Stimulated activated CD8-positive, alpha-beta memory T cell treated with anti-CD3 and anti-CD28 coated beads, Interleukin-2, amount 100 ng/mL, for 1 hour (primary cell): ENCODE measurements around the gene RBFOX1.

Experiments used
- DNase-seq, 2 donors: peaks; one replicate each; pipeline ENCODE4 v3.0.0-alpha.2; 2020; ENCODE audit warnings: low read depth in 2 of 2

RBFOX1 gene

DNA sequence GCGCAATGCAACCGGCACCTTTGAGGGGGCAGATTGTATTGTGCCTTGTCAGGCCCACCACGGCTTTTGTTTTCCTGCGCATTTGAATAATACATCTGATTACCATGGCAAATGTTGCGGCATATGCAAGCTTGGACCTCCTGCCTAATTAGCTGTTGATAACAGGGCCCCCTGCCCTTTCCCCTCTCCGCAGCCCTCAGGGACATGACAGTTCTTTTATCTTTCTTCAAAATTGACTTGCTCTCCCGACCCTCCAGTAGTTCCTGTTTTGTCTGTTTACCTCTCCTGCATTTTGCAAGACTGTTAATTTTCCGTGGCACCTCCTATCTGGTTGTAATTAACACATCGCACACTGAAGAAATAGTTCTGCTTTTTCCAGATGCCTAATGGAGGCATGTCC, 86.8 kb downstream of the RBFOX1 start:
- DNase-seq = no peak

DNA sequence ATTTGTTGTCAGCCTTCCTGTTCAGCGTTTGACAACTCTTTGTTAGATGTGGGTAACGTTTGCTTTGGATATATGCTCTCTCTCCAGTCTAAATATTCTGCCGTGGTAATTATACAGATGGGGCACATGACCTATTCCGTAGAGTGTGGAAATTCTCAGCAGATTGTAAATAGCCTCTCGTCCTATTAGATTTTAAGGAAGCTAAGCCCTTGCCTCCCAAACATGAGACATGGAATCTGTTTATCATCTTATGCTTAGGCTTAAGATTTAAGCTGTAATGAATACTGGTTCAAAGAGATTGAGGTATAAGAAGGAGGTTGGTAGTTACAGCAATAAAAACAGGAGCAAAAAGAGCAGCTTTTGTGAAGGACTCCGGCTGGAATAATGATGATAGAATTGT, 87.4 kb downstream of the RBFOX1 start:
- no peak for DNase-seq

DNA sequence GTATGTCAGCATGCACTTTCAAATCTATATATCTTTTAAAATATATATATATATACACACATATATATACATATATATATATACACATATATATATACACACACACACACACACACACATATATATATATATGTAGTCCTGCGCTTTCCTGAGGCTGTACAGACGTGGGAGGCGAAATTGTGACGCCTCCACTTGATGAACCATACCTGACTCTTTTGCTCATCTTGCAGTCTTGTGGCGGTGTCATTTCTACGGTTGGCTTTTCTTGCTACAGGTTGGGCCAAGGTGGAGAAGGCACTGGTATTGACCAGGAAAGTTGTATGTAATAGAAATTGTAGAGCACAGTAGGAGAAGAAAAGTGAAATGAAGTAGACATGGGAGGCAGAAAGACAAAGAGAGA, 88.2 kb downstream of the RBFOX1 start:
- no peak for DNase-seq

DNA sequence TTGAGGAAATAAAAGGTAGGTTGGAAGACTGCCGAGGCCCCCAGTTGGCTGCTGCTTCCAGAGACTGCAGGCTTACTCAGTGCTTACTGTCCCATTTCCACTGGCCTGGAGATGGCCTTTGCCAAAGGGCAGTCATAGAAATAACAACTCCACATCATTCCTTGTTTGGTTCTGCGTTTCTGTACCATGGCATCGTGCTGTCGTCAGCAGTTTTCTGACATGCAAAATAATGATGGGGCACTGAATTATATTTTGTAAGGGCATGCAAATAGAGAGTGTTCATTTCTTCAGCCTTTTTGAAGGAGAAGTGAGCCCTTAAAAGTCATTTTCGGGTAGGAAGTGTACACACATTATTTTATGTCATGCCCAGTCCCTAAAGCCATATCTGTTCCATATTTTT, 88.9 kb downstream of the RBFOX1 start:
- DNase-seq = no peak

DNA sequence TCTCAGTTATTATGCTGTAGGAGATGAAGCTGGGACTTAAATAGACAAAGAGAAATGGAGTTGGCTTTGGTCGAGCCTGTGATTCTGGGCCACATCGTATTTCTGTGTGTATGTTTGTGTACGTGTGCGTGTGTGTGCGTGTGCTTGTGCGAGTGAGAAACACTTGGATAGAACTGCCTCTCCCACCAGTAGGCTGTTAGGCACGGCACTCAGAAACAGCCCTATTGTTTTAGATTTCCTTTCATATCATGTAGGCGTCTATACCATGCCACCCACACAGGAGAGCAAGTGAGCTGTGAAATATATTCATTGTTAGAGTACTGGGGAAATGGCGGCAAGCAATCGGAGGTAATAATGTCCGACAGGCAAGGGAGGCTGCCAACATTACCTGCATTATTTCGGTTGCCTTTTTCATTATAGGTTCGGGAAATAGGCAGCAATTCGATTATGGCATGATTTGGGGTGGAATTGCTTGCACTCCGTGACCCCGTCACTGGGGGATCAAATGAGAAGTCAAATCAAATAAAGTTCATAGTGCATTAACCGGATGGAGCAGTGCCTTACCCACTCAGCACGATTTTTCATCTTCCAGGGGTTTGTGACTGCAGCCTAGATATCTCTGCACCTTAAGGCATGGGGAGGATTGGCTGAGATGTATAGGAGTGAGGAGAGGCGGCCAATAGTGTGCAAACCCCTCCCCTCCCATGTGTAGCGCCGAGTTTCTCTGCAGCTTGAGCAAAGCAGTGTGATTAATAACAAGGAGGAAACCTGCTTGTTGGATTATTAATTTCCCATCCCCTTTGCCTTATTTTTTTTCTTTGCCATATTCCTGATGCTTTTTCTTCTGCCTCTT, 89.6 kb downstream of the RBFOX1 start:
- DNase-seq = no peak

DNA sequence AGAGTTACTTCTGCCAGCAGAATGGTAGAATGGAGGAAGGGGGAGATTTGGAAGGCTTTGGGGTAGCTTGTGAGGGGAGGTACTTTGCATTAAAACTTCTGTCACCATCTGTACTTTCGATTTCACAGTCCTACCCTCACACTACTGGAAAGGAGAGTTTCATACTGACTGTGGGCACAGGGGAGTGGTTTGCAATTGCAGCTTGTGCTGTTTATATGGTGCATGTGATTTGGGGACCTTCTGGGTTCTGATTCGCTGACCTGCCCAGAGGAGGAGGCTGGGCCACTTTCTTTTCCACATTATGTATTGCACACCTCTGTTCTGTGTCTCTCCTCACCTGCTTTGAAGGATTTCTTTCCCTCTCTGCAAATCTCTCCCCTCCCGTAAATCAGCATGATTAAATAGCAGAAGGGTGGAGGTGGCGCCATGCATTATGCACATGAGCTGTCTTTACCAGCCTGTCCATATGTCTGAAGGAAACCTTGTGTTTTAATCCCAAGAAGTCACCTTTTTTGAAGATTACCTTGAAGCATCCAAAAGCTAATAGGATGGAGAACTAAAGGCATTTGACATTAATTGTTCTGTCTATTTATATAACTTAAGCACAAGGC, 90.9 kb downstream of the RBFOX1 start:
- no peak for DNase-seq

DNA sequence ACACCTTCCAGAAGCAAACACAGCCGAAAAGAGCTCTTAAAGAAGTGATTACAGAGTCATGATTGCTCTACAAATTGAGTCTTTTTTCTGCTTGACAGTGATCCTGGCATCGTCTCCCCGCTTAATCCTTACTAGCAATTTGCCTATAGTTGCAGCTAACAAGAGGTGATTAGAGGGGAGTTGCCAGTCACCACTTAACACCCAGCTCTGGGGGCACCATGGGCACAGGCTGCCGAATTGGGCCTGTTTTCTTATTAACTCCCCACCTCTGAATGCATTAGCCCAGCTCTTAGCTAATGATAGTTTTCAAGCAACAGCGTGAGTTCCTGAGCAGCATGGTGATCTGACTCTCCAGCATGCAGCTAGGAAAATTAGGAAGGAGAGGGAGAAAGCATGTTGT, 93.5 kb downstream of the RBFOX1 start:
- no peak for DNase-seq

DNA sequence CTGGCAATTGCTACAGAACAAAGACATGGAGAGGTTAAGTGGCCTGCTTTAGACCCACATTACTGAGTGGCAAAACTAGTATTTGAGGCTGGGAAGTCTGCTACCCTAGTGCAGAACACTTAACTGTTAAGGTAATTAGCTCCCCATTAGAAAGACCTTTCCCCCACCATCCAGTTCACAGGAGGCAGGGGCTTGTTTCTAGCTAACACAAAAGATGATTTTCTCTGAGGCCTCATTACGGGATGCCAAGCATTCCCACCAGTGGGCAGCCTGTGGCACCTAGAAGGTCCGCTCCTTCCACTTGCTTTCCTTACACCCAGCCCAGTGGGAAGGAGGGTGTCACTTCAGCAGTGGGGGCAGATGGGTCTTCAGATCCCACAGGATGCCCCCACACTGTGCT, 99.1 kb downstream of the RBFOX1 start:
- DNase-seq = no peak

DNA sequence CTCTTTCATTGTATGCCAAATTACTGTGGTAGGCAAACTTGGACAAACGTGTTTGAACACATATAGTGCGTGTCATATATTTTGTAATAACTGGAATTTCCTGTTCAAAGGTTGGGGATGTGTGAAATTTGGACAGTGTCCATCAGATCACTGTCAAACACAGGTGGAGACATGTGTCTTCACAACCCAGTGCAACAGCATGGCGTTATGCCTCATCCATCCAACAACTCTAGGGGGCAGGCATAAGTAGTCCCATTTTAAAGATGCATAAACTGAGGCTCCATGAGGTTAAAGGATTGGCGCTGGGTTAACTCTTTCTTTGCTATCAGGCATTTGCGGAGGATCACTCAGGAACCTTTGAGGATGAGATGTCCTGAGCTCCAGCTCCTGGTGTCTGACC, 103.7 kb downstream of the RBFOX1 start:
- no peak for DNase-seq

DNA sequence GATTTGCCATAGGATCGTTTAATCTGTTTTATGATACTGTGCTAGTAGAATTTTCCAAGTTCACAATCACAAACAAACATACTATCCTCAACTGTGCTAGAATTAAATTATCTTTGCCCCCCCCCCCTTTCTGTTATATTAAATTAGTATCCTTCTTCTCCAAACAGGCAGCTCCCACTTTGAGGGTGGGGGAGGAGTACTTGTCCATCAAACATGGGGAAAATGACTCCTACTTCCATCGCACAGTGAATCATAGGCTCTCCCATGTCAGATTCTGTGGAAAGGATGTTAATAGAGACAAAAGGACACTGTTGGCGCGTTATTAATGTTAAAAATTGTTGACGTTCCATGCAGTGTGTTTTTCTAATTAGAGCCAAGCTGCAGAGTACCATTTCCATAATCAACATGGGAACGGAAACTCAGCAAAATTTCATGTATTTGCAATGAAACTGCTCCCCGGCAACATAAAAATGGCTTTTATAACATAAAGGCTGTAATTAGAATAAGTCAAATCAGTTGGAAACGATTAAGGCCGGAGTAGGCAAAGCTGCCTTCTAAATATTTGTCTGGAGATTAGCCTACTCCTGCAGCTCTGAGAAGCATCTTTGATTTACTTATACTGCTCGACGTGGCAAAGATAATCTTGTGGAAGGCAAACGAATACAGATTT, 104.6 kb downstream of the RBFOX1 start:
- no peak for DNase-seq

DNA sequence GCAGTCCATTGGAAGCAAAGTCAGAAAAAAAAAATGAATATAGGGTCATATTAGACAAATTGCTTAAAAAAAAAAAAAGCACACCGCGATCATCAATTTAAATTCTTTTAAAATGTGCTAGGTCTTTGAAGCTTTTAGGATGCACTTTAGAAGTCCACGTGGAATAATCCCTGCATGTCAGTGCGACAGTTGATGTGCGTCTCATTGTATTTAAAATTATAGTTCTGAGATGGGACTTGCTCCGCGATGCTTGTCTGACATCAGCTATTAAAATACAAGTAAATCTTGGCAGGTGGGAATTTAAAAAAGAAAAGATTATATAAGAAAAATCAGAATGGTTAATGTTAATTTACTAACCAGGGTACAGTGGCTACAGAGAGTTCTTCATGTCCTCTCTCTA, 105.2 kb downstream of the RBFOX1 start:
- DNase-seq = no peak

DNA sequence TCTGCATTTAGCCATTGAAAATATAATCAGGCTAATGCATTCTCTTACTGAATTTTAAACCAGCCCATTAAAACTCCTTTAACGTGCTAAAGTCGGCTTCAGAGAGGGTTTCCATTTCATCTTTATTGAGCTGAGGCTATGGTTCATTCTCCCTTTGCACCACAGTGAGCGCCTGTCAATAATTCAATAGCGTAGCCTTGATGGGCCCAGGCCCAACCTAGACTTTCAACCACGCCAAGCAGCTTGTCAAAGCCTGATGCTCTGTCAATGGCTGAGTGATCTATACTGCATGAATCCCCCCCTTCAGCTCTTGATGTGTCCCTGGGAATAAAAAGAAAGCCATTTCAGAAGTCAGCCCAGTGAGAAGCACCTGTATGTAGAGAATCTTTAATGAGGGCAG, 106.0 kb downstream of the RBFOX1 start:
- no peak for DNase-seq

DNA sequence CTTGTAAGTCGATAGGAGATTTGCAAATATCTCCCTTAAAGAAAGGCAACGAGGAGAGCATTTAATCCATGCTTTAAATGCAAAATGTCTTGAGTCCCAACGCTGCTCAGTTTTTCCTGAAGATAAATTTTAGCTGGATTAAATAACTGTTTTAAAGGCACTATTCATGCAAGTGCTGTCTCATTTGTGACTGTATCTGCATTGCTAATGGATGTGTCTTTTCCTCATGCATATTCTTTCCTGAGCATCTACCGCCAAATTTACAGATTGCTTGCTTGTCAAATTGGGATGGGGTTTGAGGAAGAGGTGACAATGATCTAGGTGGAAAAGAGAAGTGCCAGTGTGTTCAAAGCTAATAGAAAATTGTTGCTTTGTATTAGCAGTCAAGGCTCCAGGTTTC, 106.9 kb downstream of the RBFOX1 start:
- DNase-seq = no peak

DNA sequence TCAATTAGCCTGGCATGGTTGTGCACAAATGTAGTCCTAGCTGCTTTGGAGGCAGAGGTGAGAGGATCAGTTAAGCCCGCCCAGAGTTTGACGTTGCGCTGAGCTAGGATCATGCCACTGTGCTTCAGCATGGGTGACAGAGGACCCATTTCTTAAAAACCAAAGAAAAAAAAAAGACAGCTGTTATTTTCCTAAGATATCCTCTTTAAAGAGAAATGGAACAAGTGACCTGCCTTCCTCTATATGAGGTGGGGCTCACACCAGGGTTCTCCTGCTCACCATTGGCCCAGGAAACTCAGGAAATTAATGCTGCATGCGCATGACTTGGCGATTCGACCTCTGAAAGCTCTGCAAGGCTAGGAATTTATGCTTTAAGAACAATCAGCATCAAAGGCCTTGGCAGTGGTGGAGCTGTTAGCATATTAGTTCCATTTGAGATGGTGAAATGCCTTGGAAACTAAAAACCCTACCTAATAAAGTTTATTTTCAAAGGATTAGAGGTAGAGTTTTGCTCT, 108.3 kb downstream of the RBFOX1 start:
- DNase-seq = no peak

DNA sequence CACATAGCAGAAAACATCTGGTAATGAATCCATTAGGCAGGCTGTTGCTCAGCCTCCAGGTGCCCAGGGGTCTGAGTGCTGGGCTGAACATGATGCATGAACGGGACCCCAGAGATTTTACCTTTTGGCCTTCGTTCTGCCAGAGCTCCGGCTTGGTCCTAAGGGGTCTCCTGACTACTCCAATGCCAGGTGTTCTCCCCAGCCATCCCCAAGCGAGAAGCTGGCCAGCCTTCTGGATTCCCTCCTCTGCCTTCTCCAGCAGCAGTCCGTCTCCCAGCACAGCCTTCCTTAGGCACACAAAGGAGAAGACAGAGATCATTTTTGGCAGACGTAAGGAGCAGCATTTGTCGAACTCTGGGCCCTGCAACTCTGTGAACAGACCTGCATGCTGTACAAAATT, 109.4 kb downstream of the RBFOX1 start:
- DNase-seq = no peak

DNA sequence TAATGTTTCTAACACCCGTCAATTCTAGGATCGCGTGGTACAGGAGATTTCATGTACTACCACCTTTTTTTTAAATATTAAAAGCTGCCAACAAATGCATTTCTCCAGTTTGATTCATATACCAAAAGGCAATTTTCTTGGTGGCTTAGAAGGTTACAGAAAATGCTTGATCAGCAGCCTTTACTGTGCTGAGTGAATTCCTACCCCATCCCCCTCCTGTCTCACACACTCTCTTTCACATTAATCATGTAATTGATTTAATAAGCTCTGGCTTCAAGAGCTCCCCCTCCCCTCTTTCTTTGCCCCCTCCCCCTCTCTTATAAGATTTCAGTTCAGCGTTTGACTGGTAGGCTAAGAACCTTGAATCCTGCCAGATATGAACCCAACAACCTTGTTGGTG, 110.5 kb downstream of the RBFOX1 start:
- no peak for DNase-seq

DNA sequence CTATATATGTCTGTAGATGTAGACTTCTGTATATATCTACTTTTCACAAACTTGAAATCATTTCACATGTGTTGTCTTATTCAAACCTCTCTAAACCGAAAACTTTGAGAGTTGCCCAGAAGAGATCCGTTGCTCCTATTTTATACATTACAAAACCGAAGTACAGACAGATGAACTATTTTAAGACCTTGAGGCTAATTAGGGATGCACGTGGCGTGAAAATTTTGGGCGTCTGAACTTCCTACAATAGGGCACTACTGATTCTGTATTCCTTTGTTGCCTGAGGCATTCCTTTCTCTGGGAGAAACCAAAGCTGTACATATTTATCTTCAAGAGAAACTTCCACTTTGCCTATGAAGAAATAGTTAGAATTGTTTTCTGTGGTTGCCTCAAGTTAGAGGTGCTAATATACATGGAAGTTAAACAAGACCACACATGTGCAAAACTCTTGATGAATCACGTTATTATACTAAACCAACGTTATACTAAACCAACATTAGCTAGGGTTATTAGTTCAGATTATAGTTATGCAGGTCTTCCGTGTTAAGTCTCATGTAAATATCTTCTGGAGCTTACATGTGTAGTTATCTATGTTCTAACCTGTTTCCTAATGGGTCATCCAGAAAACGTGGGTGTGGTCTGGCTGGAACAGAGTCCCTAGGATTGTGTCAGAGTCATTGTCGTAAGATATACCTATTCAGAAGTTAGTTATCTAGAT, 111.2 kb downstream of the RBFOX1 start:
- DNase-seq = no peak

DNA sequence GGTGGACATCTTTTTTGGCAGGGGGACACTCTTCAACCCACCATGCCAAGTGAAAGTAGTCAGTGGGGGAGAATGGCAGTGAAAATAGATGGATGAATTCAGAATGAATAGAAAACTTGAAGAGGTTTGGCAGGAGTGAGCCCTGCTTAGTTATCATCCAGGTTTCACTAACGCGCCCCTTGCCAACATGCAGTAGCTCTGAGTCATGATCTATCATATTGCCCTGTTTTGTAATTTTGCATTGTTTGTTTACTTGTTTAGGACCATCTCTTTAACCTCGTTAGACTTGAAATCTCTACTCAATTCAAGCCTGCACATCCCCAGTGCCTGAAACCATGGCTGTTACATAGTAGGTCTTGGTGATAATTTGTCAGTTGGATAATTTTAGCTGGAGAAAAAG, 116.7 kb downstream of the RBFOX1 start:
- no peak for DNase-seq

DNA sequence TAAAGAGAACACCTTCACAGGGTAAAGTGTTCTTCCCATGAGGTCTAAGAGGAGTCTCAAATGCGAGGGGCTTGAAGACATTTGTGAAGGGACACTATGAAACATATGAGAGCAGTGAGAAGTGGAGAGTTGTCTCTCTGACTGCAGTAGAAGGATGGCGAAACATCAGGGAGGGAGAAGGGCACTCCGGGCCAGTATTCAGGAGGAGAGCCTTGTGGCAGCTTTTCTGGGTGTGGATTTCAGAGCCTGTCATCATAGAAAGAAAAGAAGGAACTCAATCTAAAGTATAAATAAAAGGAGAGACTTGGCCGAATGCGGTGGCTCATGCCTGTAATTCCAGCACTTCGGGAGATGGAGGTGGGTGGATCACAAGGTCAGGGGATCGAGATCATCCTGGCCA, 117.2 kb downstream of the RBFOX1 start:
- DNase-seq = no peak

DNA sequence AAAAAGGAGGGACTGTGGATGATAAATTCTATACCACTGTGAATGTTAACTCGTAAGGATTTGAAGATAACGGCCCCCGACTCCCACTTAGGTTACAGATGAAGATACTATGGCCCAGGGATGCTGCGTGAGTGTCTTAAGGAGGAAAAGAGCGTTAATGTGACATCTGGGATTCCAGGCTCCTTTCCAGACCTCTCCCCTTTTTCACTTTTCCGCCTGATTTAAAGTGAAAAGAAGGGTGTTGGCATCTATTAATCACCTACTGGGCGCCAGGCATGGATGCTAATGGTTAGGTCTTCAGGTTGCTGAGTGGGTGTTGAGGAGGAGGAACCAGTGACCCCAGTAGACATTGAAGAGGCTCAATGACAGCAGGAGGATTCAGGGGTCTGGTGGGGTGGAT, 117.8 kb downstream of the RBFOX1 start:
- DNase-seq = no peak

DNA sequence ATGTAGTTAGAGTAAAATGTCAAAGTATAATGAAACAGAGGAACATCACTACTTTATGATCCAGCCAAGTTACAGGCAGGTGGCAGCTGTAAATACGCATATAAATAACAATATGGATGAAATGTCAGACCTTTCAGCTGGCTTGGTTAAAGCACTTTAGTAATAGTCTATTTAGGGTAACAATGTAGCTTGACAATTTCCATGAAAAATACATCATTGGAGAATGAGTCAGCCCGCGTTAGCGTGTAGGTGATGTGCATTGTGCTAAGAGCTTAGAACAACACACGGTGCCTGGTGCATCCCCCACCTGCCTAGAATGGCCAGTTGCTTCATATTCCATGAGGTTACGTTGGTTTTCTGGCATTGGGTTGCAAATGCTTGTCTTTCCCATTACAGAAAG, 119.4 kb downstream of the RBFOX1 start:
- DNase-seq = no peak

DNA sequence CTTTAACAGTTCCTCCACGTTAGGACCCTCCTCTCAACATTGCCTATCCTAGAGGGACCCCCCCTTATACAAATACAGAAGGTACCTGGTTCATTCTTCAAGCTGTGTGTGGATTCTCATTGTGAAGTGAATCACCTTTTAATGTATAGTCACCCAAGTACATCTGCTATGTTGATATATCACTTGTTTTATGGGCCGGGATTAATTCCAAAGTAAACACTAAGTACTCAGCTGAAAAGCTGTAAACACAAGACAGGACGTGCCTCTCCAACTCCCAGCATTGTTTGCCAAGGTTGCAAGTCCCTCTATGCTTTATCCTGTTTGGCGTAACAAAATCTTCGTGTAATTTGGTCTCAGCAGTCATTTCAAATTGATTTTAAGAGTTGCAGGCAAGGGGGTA, 123.6 kb downstream of the RBFOX1 start:
- DNase-seq = no peak
